8988T (cell line): Measurements from ENCODE around the gene U2AF2.

Experiments used
- DNase-seq: peaks from one replicate; pipeline ENCODE4 v3.0.0; 2011

The U2AF2 gene

DNA sequence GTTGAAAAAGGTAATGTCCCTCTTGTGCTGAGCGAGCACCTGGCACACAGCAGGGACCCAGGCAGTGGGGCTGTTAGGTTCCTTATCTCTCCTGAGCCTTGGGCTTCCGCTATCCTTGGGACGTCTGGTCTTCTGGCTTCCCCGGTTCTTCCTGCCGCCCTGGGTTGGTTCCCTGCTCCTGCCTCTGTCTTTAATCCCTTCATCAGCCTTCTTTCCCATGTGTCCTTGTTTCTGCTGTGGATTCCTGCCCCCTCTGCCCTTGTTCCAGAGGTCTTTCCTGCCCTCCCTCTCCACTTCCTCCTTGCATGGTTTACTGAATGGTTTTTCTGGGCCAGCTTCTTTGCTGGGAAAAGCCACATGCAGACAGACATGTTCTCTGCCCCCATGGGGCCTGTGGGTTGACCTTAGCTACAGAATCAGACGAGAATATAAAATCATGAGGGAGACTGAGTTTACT lies 22.8 kb downstream of the U2AF2 start:
- DNase-seq = no peak

DNA sequence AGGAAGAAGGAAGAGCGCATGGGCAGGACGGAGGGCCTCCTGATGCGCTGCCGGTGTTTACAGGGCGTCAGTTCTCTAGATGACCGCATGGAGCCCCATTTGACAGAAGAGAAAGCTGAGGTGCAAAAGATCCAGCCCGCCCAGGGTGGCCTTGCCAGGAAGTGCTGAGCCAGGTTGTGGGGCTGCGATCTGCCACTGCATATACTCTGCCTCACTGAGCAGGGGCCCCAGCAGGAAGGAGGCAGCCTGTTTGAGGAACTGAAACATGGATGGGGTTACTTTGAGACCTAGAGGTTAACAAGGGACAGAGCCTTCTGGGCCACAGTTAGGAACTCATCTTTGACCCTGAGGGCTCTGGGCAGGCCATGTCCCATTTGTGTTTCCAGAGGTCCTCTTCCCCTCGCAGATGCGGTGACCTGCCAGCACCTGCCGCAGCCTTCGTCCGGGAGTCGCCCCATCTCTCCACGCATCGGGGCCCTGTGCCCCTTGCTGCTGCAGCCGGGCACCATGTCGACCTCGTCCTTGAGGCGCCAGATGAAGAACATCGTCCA lies 23.4 kb downstream of the U2AF2 start:
- no peak for DNase-seq

DNA sequence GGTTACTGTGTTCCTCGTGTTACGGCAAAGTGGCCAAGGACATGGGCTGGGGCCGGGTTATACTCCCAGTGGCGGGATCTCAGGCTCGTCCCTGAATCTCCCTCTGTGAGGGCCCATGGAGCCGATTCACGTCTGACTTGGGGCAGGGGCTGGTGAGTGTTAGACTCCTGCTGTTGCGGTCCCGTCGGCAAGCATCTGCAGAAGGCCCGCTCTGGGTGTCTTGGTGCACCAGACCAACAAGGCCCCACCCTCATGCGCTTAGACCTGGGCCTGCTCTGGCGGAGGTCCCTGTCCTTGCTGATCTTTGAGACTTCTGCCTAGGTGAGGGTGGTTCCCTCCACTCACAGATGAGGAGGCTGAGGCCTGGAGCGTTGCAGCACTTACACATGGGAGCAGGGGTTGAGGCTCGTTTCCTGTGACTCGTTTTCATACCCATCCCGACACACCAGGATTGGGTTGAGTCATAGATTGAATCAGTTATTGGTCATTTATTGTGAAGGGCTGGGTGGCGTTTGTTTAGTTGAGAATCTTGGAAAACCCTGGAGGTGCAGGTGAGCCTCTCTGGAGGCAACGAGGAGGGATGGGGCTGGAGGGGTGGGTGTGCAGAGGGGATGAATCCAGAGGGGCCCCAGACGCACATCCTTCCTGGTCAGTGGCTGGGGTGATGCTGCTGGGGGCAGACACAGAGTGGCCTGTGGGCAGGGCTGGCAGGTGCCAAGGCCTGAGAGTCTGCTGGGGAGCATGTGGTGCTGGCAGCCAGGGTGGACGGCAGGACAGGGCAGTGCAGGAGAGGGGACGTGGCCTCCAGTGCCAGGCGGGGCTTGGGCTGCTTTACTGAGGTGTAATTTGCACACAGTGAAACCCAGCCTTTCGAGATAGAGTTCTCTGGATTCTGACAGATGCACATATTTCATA lies 24.8 kb downstream of the U2AF2 start:
- DNase-seq = no peak

DNA sequence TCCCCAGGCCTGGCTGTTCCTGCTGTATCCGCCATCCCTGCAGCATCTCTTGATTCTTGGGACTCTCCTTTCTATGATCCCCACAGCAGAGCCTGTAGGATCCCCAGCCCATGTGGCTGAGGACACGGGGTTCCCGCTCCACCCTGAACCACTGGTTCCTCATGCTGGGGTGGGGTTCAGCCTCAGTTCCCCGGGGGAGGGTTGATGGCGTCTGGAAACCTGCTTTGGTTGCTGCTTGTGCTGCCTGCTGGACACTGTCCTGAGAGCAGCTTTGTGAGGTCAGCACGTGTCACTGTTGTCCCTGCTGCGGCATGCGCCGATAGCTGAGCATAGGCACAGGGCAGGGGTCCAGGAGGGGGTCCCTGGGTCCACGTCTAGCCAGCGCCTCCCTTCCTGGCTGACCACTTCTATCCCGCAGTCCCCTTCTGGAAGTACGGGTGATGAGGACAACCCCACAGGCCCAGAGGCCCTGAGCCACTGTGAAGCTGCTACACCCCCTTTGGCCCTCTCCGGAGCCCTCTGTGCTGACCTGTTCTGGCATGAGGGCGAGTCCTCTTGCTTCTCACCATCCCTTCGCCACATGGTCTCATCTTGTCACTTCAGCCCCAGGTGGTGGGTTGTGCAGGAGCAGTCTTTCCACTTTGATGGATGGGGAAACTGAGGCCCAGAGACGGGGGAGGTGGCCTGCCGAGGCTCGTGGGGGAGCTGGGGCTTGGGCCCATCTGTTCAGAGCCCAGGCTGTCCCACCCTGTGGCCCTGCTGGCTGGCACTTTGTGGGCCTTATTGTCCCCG lies 25.7 kb downstream of the U2AF2 start:
- no peak for DNase-seq

DNA sequence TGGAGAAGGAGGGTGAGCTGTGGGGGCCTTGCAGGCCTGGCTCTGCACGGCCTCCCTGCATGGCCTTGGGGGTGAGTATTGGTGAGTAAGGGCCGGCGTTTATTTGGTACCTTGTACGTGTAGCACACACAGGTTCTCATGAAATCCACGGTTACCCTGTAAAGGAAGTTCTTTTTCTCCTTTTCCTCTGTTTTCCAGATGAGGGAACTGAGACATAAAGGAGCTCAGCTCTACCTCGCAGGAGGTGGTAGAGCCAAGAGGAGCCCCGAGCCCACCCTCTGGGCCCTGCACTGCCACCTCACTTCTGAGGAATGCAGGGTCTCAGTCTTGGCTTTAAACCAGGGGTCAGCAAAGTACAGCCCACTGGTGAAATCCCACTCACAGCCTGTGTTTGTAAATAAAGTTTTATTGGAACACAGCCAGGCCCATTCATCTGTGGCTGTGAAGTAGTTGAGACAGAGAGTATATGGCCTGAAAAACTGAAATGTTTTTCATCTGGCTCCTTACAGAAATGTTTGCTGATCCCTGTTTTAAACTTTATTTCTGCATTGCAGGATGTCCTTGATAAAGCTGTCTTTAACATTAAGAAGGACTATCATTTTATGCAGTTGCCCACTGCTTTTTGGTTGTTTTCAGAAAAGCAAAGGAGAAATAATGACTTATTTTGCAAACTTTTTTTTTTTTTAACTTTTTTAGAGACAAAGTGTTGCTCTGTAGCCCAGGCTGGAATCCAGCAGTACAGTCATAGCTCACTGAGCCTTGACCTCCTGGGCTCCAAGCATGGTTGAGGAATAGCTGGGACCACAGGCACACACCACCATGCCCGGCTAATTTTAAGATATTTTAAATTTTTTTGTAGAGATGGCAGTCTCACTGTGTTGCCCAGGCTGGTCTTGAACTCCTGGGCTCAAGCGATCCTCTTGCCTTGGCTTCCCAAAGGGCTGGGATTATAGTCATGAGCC lies 26.6 kb downstream of the U2AF2 start:
- DNase-seq = no peak

DNA sequence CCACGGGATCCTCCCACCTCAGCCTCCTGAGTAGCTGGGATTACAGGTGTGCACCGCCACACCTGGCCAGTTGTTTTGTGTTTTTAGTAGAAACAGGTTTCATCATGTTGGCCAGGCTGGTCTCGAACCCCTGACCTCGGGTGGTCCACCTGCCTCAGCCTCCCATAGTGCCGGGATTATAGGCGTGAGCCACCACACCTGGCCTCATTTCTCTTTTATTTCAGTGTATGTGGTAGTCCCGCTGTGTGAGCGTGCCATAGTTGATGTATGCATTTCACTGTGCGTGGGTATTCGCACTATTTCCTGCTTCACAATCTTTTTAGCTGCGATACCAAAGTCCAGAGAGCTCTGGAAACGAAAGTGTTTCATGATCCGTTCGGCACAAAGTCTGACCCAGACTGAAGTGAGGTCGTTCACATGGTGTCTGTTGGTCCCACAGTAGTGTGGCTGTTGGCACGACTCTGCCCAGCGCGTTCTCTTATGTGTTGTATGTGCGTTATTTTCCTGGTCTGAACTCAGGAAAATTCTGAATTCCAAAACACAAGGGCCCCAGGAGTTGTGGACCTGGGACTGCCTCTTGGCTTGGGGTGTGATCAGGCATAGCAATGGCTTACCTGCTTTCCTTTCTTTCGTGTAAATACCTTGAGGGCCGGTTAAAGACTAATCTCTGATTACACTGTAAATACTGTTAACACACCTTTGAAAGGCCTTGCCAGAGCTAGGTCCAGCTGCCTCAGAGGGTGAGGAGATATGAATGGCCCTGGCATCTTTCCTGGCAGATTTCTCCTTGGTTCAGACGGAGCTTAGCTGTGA lies 28.8 kb downstream of the U2AF2 start:
- DNase-seq = no peak

DNA sequence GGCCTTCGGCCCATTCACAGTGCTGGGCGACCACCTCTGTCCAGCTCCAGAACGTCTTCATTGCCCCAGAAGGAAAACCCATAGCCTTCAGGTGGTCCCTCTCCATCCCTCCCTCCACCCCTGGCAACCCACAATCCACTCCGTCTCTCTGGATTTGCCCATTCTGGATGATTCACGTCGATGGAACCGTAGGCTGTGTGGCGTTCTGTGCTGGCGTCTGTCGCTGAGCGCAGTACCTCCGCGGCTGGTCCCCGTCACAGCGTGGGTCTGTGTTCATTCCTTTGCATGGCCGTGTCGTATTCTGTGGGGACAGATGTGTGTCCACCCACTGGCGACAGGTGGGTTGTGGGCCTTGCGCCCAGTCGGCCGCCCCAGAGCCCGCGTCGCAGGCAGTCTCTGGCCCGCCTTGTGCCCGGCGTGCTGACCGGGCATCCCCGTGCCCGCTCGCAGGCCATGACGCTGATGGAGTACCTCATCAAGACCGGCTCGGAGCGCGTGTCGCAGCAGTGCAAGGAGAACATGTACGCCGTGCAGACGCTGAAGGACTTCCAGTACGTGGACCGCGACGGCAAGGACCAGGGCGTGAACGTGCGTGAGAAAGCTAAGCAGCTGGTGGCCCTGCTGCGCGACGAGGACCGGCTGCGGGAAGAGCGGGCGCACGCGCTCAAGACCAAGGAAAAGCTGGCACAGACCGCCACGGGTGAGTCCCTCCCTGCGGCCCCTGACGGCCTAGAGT lies 30.3 kb downstream of the U2AF2 start:
- DNase-seq = no peak

DNA sequence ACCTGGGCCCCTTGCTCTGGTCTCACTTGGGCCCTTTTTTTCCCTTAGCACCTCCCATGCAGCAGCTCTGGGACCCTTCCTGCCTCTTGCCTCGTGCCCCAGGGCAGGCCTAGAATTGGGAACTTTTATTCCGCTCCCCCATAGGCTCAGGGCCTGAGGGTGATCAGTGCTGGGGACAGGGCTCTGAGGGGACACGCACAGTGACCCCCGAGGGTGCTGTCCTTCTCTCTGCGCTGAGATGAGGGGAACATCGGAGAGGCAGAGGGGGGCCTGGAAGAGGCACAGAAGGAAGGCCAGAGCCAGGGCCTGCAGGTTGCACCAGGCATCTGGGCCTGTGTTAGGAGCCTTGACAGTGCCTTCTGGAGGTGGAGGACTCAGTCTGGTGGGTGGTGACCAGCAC lies 30.9 kb downstream of the U2AF2 start:
- DNase-seq = no peak

DNA sequence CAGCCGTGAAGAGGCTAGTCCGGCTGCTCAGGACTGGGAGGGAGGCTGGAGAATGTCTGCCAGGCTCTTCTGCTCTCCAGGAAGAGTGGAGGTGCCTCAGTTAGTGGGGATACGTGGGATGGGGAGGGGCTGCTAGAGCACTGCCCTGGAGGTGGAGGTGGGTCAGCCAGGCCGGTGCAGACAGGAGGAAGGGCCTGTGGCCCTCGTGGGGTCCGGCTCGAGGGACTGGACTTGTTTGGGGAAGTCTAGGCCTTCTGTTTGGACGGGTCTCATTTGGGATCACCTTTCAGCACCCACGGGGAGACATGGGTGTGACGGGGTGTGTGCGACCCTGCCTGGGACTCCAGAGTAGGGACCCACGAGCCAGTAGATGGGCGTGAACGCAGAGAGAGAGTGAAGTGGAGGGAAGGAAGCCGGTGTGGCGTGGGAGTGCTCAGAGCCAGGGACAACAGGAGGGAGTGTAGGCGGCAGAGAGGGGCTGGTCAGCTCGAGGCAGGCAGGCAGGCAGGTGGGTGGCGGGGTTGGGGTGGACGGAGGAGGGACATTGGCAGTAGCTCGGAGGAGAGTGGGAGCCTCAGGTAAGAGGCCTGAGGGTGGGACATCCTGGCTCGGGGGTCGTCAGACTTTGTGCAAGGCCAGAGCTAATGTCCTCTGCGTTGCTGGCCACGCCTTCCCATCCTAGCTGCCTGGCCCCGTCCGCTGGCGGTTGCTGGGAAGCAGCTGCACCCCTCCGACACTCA lies 31.6 kb downstream of the U2AF2 start:
- no peak for DNase-seq

DNA sequence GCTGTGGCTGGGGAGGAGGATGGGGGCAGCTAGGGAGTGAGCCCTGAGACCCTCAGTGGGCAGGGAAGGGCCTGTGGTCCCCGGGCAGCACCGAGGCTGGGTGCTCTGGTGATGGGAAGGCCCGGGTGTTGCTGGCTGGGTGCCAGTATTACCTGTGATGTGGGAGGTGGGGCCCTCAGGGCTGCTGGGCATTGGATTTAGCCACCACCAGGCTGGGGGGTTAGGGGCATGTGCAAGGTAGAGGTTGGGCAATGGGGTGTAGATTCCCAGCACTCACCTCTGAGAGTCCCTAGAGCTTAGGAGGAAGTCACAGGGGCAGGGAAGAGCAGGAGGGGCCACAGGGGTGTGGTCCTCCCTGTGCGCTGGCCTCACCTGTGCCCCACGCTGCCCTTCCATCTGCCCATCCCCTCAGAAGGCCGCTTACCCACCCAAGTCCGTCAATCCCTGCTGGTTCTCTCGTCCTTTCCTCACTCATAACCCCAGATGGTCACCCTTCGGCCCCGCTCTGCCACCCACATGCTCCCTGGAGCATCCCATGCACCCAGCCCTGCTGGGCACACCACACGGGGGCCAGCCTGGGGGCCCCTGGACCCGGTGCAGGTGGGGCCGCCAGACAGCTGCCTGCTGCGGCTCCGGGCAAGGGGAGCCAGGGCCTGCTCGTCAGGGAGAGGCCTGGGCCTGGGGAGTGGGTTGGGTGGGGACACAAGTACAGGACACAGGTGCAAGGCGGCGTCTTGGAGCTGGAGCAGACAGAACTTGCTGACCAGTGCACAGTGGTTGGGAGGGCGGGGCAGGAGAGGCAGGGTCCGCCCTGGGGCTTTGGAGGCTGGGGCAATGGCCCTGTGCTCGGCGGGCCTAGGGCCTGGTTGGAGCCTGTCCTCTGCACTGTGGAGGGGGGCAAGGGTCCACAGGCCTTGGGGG lies 32.7 kb downstream of the U2AF2 start:
- DNase-seq = no peak

DNA sequence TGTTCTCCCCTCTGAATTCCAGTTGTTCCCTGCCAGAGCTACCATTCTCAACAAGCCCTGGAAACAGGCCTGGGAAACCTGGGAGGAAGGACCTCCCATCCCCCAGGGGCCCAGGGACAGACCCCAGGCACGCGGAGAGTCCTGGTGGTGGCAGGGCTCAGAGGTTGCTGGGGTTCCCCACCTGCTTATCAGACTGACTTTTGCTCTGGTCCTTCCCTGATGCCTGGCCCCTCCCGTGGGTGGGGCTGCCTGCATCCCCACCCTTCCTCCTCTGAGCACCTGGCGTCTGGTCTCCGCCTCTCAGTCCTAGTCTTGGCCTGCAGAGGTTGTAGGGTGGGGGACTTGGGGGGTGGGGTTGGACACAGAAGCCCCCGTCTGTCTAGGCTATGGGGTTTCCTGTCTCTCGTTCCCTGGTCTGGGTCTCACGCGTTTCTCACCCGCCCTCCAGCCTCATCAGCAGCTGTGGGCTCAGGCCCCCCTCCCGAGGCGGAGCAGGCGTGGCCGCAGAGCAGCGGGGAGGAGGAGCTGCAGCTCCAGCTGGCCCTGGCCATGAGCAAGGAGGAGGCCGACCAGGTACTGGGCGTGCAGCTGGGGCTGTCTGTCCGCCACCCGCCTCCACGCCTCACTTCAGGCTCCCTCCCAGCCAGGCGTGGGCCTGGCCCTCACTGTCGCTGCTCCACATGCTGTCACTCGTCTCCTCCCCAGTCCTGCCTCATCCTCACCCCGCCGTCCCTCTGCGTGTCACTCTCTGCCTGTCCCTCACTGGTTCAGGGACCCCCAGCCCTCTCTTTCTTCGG lies 33.8 kb downstream of the U2AF2 start:
- no peak for DNase-seq

DNA sequence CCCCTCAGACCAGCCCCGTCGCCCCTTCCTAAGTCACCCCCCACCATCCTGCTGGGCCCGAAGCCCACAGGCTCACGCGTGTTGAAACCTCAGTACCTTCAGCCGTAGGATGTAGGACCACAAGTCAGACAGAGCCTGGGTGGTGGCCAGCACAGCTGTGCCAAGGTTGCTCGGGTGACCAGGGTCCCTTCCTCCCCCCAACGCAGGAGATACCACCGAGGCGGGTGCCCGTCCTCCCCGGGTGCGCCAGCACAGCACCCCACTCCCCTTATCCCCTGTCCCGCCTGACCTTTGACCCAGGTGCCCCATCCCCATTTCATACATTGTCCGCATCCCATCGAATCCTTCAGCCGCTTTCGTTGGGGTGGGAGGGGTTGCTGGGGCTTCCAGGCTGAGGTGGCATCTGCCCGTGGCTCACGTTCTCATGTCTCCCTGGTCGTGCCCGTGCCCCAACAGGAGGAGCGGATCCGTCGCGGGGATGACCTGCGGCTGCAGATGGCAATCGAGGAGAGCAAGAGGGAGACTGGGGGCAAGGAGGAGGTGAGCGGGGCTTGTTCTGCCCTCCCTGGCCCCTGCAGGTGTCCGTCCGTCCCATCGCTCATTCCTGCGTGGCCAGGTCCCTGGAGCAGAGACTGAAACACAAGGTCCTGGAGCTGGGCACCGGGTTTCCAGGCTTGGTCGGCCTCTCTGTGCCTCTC lies 34.7 kb downstream of the U2AF2 start:
- DNase-seq = no peak

DNA sequence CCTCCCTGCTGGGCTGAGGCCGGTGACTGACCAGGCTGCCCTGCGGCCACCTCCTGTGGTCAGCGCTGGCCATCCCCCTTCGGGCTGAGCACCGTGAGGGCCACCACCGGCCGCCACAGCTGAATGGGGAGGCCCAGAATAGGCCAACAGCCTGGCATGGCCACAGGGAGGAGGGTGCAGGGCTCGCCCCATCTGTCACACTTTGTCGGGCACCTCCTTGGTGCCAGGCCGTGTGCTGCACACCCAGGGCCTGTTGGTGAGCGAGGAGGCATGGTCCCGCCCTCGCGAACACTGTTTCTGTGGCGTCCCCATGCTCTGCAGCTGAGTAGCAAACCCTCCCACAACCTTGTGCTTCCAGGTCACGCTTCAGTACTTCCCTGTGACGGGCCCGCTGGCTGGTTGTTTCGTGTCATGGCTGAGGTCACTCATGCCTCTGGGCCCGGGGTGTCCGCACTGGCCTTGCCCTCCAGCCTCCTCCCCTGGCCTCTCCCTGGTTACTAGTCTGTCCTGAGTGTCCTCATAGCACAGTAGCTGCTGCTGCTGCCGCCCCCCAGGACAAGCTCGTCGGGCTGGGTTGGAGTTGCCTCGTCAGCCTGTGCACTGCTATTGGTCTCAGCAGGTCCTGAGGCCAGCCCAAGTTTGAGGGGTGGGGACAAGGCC lies 35.4 kb downstream of the U2AF2 start:
- no peak for DNase-seq

DNA sequence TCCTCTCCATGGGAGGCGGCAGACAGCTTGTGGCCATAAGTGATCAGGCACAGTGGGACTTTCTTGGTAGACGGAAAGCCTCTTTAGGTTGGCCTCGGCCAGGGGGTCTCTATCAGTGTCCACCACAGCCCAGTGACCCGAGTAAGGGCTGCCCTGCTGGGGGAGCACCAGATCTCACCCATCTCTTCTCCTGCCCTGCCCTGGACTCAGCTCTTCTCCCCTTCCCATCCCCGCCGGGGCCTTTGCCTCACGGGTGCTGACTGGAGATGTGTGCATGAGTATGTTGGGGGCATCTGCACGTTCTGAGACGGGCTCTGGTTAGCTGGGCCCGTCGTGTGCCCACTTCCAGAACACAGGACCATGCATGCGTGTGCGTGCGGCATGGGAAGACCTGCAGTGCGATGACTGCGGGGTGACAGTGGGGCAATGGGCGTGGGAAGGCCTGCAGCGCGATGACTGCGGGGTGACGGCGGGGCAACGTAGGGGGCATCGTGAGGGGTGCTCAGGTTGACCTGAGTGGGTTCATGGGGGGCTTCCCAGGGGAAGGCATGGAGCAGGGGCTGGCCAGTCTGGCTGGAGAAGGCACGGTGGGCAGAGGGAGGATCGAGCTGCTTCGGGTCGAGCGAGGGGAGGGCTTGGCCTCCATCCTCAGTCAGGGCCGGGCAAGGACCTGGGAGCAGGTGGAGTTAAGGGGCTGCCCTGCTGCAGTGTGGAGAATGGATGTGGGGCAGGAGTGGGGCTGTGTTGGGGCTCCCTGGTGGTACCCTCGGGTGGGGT lies 36.1 kb downstream of the U2AF2 start:
- no peak for DNase-seq

DNA sequence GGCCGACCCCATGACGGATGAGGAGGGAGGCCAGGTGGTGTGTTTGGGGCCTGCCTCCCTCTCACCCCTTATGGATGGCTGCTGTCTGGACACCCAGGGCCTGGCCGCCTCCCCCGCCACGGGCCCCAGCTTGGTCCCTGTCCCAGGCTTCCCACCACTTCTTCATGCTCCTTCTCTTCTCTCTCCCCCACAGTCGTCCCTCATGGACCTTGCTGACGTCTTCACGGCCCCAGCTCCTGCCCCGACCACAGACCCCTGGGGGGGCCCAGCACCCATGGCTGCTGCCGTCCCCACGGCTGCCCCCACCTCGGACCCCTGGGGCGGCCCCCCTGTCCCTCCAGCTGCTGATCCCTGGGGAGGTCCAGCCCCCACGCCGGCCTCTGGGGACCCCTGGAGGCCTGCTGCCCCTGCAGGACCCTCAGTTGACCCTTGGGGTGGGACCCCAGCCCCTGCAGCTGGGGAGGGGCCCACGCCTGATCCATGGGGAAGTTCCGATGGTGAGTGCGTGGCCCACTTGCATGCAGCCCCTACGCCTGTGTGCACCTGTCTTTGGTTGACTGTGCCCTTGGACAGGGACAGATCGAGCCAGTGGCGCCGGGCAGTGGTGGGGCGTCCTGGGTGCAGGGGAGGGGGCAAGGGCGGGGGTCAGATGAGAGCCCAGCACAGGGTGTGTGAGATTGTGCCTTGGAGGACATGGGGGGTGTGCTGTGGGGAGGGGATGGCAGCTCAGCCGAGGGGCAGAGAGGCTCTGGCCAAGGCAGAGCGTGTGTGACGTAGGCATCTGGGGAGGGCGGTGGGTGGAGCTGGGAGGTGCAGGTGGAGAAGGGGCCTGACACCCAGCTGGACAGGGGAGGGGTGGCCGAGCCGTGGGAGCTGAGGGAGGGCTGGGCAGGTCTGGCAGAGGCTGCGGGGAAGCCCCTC lies 37.0 kb downstream of the U2AF2 start:
- no peak for DNase-seq
